Measurements from ENCODE around the gene TTC9C. TPM values are rescaled to one million over a fixed set of nuclear protein-coding genes. Genes with fewer than 3 reads are reported as not detected.

The TTC9C gene
- total RNA-seq, 1 experiment from 2014 or later, result 33.3 TPM

- CTCF ChIA-PET, result no interaction called here
- H3K9me2 ChIP-seq (ENCODE audit: insufficient read depth), result no peaks in the 10 kb centered on the region
- POLR2A ChIA-PET, result no interaction called here
- peaks cover 8 to 13% of the 10 kb centered on the region in 2 experiments for H3K4me1 ChIP-seq (ENCODE audit: control insufficient read depth in 1 of 2, insufficient read depth in 2 of 2, low read length in 2 of 2)
- H3K9me3 ChIP-seq (ENCODE audit: control insufficient read depth in 1 of 2, insufficient read depth in 1 of 2, low read depth in 1 of 2, low read length in 2 of 2), result no peaks in the 10 kb centered on the region
- H2AFZ ChIP-seq (ENCODE audit: low read depth, low read length, poor library complexity, severe bottlenecking), result no peak overlapping the region
- RAD21 ChIA-PET (ENCODE audit: low non-redundant PET in 1 of 2, low total read pairs in 2 of 2, uncharacterized antibody in 2 of 2, unreplicated experiment in 2 of 2), result no interaction called here
- intact Hi-C loops (cut with micrococcal nuclease), result no loop called here
- peaks cover 97% of the 10 kb centered on the region for H3K79me2 ChIP-seq (ENCODE audit: insufficient read depth, low read length)
- H4K20me1 ChIP-seq (ENCODE audit: insufficient read depth), result peaks cover 21% of the 10 kb centered on the region; the same call in 1 of the 2 replicates
- TSS peak; percentile 20 for BruUV-seq (replicated peaks)
- DNase-seq (ENCODE audit: low read depth, low spot score), result no peak
- TF ChIP-seq, protein P1, sequence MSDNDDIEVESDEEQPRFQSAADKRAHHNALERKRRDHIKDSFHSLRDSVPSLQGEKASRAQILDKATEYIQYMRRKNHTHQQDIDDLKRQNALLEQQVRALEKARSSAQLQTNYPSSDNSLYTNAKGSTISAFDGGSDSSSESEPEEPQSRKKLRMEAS (IDR thresholded peaks at IDR 0.05), result no peak
- peak in 1 of 3 experiments; percentile 18; a peak in 1 of 6 replicates for TF ChIP-seq CTCF (IDR thresholded peaks at IDR 0.05 in 2 of 3, conservative IDR thresholded peaks at IDR 0.05 in 1 of 3; ENCODE audit: borderline replicate concordance in 1 of 3, insufficient read depth in 1 of 3, low read depth in 2 of 3, low read length in 2 of 3)
- no peak overlapping the region for H3K4me2 ChIP-seq (ENCODE audit: low read length)
- H3K27ac ChIP-seq (ENCODE audit: low read depth, low read length), result no peak overlapping the region
- H3K9ac ChIP-seq (ENCODE audit: low read length), result no peak overlapping the region
- peak; percentile 40; the same call in 1 of the 2 replicates for ATAC-seq
- H3K4me3 ChIP-seq (replicated peaks in 1 of 2; ENCODE audit: low read depth in 1 of 2, low read length in 2 of 2), result no peak overlapping the region
- no peaks in the 10 kb centered on the region for H3K27me3 ChIP-seq (ENCODE audit: insufficient read depth, low read length)
- peaks cover 76 to 80% of the 10 kb centered on the region in 2 experiments for H3K36me3 ChIP-seq (ENCODE audit: control insufficient read depth in 1 of 2, insufficient read depth in 2 of 2, low read length in 2 of 2)
These were observed 6.3 kb upstream of the TTC9C start for GRCh38 chr11:62721994-62722393.

GRCh38 chr11:62724171-62724570 is 4.1 kb upstream of the TTC9C start:
- intact Hi-C loops (cut with micrococcal nuclease), result no loop called here
- Histone ChIP-seq H3K9me3 (ENCODE audit: control insufficient read depth in 1 of 2, insufficient read depth in 1 of 2, low read depth in 1 of 2, low read length in 2 of 2) (no peaks in the 10 kb centered on the region), H3K36me3 (ENCODE audit: control insufficient read depth in 1 of 2, insufficient read depth in 2 of 2, low read length in 2 of 2) (peaks cover 54 to 60% of the 10 kb centered on the region in 2 experiments), H3K27me3 (ENCODE audit: insufficient read depth, low read length) (no peaks in the 10 kb centered on the region), H4K20me1 (ENCODE audit: insufficient read depth) (peaks cover 21% of the 10 kb centered on the region; the same call in 1 of the 2 replicates), H3K9ac (ENCODE audit: low read length) (0 out of 2 replicates have a peak overlapping the region, but pooled peaks have one; percentile 1), H3K4me2 (ENCODE audit: low read length) (no peak overlapping the region), H3K27ac (ENCODE audit: low read depth, low read length) (no peak overlapping the region; the same call in 1 of the 2 replicates), H2AFZ (ENCODE audit: low read depth, low read length, poor library complexity, severe bottlenecking) (no peak overlapping the region), H3K9me2 (ENCODE audit: insufficient read depth) (no peaks in the 10 kb centered on the region), H3K79me2 (ENCODE audit: insufficient read depth, low read length) (peaks cover 83% of the 10 kb centered on the region), H3K4me3 (replicated peaks in 1 of 2; ENCODE audit: low read depth in 1 of 2, low read length in 2 of 2) (no peak overlapping the region), H3K4me1 (ENCODE audit: control insufficient read depth in 1 of 2, insufficient read depth in 2 of 2, low read length in 2 of 2) (peaks cover 8 to 19% of the 10 kb centered on the region in 2 experiments)
- POLR2A ChIA-PET, result interaction anchor here (1.6 kb wide), 1 partner anchor 117 kb away, joined by 4 read pairs; no protein-coding TSS in a partner anchor
- RAD21 ChIA-PET (ENCODE audit: low non-redundant PET in 1 of 2, low total read pairs in 2 of 2, uncharacterized antibody in 2 of 2, unreplicated experiment in 2 of 2), result interaction anchor here in 1 of 2 experiments (0.5 kb wide), 1 partner anchor 36 kb away, joined by 4 read pairs; no protein-coding TSS in a partner anchor
- no TSS peak for BruUV-seq (replicated peaks)
- DNase-seq (ENCODE audit: low read depth, low spot score), result no peak
- no peak for ATAC-seq
- CTCF ChIA-PET, result interaction anchor here (0.6 kb wide), 1 partner anchor 371 kb away, joined by 3 read pairs; no protein-coding TSS in a partner anchor
- TF ChIP-seq FOSL1 (IDR thresholded peaks at IDR 0.05; ENCODE audit: low read depth) (no peak), CEBPB (IDR thresholded peaks at IDR 0.05; ENCODE audit: low read depth) (no peak), CBX3 (IDR thresholded peaks at IDR 0.05; ENCODE audit: low read depth) (no peak), EZH2 (IDR thresholded peaks at IDR 0.05) (no peak), YY1 (IDR thresholded peaks at IDR 0.05; ENCODE audit: extremely low read depth, insufficient replicate concordance, low read depth, low read length) (no peak), SIN3A (IDR thresholded peaks at IDR 0.05; ENCODE audit: low read depth) (no peak), SRF (IDR thresholded peaks at IDR 0.05; ENCODE audit: low read depth) (no peak)

Measured in HCT116 (cell line).